Stimulated activated CD8-positive, alpha-beta memory T cell treated with anti-CD3 and anti-CD28 coated beads, Interleukin-15, amount 100 ng/mL, for 48 hours (primary cell): ENCODE data around the gene APOBEC3A.
"Not testable (repeated sequence)": the region's sequence is repeated elsewhere in the genome, so short reads cannot be mapped to it uniquely, and the experiment has no call there.

ENCODE experiments used
- DNase-seq, 2 donors: peaks; one replicate each; pipeline ENCODE4 v3.0.0-alpha.2; 2020; ENCODE audit warnings: low read depth in 2 of 2

Gene APOBEC3A

GRCh38 chr22:38958651-38958943 lies 1.2 kb downstream of the APOBEC3A start:
- not testable (repeated sequence) for DNase-seq

GRCh38 chr22:38959590-38959989 lies 2.2 kb downstream of the APOBEC3A start:
- no peak for DNase-seq

- not testable (repeated sequence) for DNase-seq
These were observed 3.3 kb downstream of the APOBEC3A start for GRCh38 chr22:38960673-38961072.

- not testable (repeated sequence) for DNase-seq
These were observed 5.9 kb downstream of the APOBEC3A start for GRCh38 chr22:38963291-38963738.

GRCh38 chr22:38963872-38964271 lies 6.5 kb downstream of the APOBEC3A start:
- DNase-seq, result no peak

- no peak for DNase-seq
These were observed 6.9 kb downstream of the APOBEC3A start for GRCh38 chr22:38964306-38964705.

GRCh38 chr22:38964989-38965388 lies 7.6 kb downstream of the APOBEC3A start:
- no peak for DNase-seq

- DNase-seq, result no peak
These were observed 8.4 kb downstream of the APOBEC3A start for GRCh38 chr22:38965614-38966379.

- no peak for DNase-seq
These were observed 8.9 kb downstream of the APOBEC3A start for GRCh38 chr22:38966380-38966702.

GRCh38 chr22:38966942-38967341 lies 9.5 kb downstream of the APOBEC3A start:
- no peak for DNase-seq

GRCh38 chr22:38967451-38968450 lies 10.3 kb downstream of the APOBEC3A start:
- DNase-seq, result no peak

- no peak for DNase-seq
These were observed 11.4 kb downstream of the APOBEC3A start for GRCh38 chr22:38968801-38969200.

GRCh38 chr22:38970551-38970950 lies 13.1 kb downstream of the APOBEC3A start:
- no peak for DNase-seq

GRCh38 chr22:38971202-38971601 lies 13.8 kb downstream of the APOBEC3A start:
- DNase-seq, result no peak

GRCh38 chr22:38971791-38972190 lies 14.4 kb downstream of the APOBEC3A start:
- DNase-seq, result no peak

GRCh38 chr22:38972558-38972957 lies 15.1 kb downstream of the APOBEC3A start:
- DNase-seq, result no peak

- DNase-seq, result no peak
These were observed 16.1 kb downstream of the APOBEC3A start for GRCh38 chr22:38973289-38974169.

GRCh38 chr22:38974170-38974825 lies 16.9 kb downstream of the APOBEC3A start:
- no peak for DNase-seq

- DNase-seq, result no peak
These were observed 17.4 kb downstream of the APOBEC3A start for GRCh38 chr22:38974826-38975175.

GRCh38 chr22:38977289-38977688 lies 19.9 kb downstream of the APOBEC3A start:
- DNase-seq, result not testable (repeated sequence)

GRCh38 chr22:38980587-38980986 lies 23.2 kb downstream of the APOBEC3A start:
- not testable (repeated sequence) for DNase-seq
